ENCODE data around the gene ZMYM2. TPM values are rescaled to one million over a fixed set of nuclear protein-coding genes. Genes with fewer than 3 reads are reported as not detected.

ZMYM2 gene
- total and polyA plus RNA-seq, 2 of the 13 experiments (the other 11 are each of a cell fraction or from before 2014, with no cell fraction given), result 22.4 to 40.8 TPM

GRCh38 chr13:20058476-20058875 lies 99.9 kb downstream of the ZMYM2 start:
- in situ Hi-C loops (cut with HindIII; ENCODE audit: extremely low pct_ligation_motif_present, low pct_unique_long_range_greater_than_20kb) (no loop called here), intact Hi-C loops (cut with micrococcal nuclease; ENCODE audit: unreplicated experiment) (loop anchor here (1.0 kb wide), 1 partner anchor 105 kb away; no protein-coding TSS in a partner anchor)
- Histone ChIP-seq H3K36me3 (replicated peaks in 1 of 2; ENCODE audit: control insufficient read depth in 1 of 2, insufficient read depth in 2 of 2, low read length in 2 of 2) (peaks cover 5 to 41% of the 10 kb centered on the region in 2 experiments), H3K9me3 (ENCODE audit: low read length) (no peaks in the 10 kb centered on the region), H3K79me2 (ENCODE audit: insufficient read depth, low read length) (no peaks in the 10 kb centered on the region), H3K27me3 (ENCODE audit: control insufficient read depth in 1 of 2, insufficient read depth in 2 of 2, low read length in 2 of 2) (no peaks in the 10 kb centered on the region), H2AFZ (ENCODE audit: low read length) (no peak overlapping the region), H3K9ac (ENCODE audit: insufficient read depth, low read depth, low read length) (no peak overlapping the region), H3K27ac (ENCODE audit: extremely low read length, insufficient read depth, low read length) (no peak overlapping the region), H3K4me3 (replicated peaks in 1 of 3; ENCODE audit: insufficient read depth in 1 of 3, low read depth in 2 of 3, low read length in 3 of 3) (no peak overlapping the region), H3K4me1 (ENCODE audit: insufficient read depth, low read length) (no peaks in the 10 kb centered on the region), H3K4me2 (ENCODE audit: low read depth, low read length) (no peak overlapping the region), H4K20me1 (ENCODE audit: insufficient read depth, low read length) (no peaks in the 10 kb centered on the region)
- FAIRE-seq, result no peak
- ChIA-PET POLR2A (no interaction called here), CTCF (ENCODE audit: low intra/inter-chr PET ratio, low total read pairs) (no interaction called here)
- no peak for ATAC-seq
- TF ChIP-seq ZFYVE20 (CRISPR knock-in tag; IDR thresholded peaks at IDR 0.05; ENCODE audit: borderline replicate concordance, low read depth), result no peak
- no peak for TF ChIP-seq CSRNP1 (CRISPR knock-in tag; IDR thresholded peaks at IDR 0.05)
- TF ChIP-seq EHMT2 (IDR thresholded peaks at IDR 0.05; ENCODE audit: borderline replicate concordance, low read depth, low read length), result no peak
- TF ChIP-seq CHD4 (IDR thresholded peaks at IDR 0.05; ENCODE audit: borderline replicate concordance, low read length), result no peak
- TF ChIP-seq ZNF782 (CRISPR knock-in tag; IDR thresholded peaks at IDR 0.05; ENCODE audit: borderline replicate concordance), result no peak
- no peak for TF ChIP-seq SNRNP70 (IDR thresholded peaks at IDR 0.05; ENCODE audit: low read depth, low read length)
- no peak for TF ChIP-seq ZNF549 (CRISPR knock-in tag; IDR thresholded peaks at IDR 0.05)
- no peak for TF ChIP-seq GLI4 (CRISPR knock-in tag; IDR thresholded peaks at IDR 0.05; ENCODE audit: borderline replicate concordance)
- TF ChIP-seq HCFC1 (IDR thresholded peaks at IDR 0.05; ENCODE audit: low read depth, low read length), result no peak
- no peak for TF ChIP-seq HMG20B (CRISPR knock-in tag; conservative IDR thresholded peaks at IDR 0.05)
- DNase-seq (ENCODE audit: low spot score), result no peak
- no TSS peak for BruUV-seq (replicated peaks)
- WGBS (ENCODE audit: low lambda C conversion rate), result 93% methylated on average over 1 of the region's 1 CpG
